Measurements from ENCODE around the gene BOD1. TPM values are rescaled to one million over a fixed set of nuclear protein-coding genes. Genes with fewer than 3 reads are reported as not detected.
A peak's percentile ranks its signal among the peaks of the same experiment; 100 is the strongest.
"Not testable (repeated sequence)": the region's sequence is repeated elsewhere in the genome, so short reads cannot be mapped to it uniquely, and the experiment has no call there.

BOD1 gene
- total RNA-seq, 1 donor from 2014 or later: 46.5 TPM

DNA sequence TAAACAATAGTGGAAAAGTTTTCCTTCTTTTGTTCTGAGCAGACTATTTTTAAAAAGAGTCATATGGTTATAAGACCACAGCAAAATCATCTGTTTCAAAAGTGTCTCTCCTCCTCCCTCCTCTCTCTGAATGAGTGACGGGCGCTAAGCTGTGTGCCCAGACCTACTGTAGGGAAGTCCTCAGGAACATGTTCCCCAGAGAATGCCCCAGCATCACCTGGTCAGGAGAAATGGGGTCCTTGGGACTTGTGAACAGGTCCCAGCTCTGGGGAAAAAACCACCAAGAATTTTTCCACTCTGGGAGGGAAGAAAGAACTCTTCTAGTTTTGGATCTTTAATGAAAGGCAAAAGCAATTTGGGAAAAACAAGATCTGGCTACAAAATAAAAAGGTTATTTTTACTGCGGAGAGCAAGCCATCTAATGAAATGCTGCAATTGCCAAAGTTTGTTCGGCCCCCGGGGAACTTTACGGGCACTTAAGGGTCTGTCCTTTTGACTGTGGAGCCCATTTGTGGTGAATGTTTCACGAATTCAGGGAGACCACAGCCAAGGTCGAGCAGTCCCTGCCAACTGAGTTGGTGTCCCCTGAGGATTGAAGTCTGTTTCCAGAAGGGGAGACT lies 25.9 kb downstream of the BOD1 start:
- no peak for DNase-seq (ENCODE audit: low spot score)
- ATAC-seq: peak; percentile 68
- intact Hi-C loops (cut with DNase I): no loop called here

DNA sequence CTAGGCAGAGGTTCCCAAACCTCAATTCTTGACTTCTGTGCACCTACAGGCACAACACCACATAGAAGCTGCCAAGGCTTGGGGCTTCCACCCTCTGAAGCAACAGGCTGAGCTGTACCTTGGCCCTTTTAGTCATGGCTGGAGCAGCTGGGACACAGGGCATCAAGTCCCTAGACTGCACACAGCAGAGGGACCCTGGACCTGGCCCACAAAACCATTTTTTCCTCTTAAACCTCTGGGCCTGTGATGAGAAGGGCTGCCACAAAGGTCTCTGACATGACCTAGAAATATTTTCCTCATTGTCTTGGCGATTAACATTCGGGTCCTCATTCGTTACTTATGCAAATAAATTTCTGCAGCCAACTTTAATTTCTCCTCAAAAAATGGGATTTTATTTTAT lies 30.3 kb downstream of the BOD1 start:
- ATAC-seq; intact Hi-C loops (cut with DNase I); DNase-seq (ENCODE audit: low spot score): not testable (repeated sequence)

DNA sequence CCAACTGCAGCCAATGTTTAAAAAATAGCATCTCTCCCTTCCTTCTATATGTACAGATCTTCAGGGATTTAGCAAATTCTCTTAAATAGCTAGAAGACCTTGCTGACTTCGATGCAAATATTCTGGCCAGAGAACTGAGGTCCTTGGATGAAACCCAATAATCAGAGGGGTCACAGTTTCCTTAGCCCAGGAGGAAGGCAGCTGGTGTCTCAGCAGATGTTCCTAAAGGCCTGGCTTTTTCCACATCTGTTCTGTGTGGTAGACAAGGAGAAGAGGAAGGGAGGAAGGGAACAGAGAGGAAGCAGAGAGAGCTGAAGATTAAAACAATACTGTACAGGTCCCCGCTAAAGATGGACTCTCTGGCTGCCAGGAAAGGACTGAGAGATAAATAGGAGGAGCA lies 33.1 kb downstream of the BOD1 start:
- DNase-seq (ENCODE audit: low spot score) (no peak), ATAC-seq (no peak)
- intact Hi-C loops (cut with DNase I): no loop called here

DNA sequence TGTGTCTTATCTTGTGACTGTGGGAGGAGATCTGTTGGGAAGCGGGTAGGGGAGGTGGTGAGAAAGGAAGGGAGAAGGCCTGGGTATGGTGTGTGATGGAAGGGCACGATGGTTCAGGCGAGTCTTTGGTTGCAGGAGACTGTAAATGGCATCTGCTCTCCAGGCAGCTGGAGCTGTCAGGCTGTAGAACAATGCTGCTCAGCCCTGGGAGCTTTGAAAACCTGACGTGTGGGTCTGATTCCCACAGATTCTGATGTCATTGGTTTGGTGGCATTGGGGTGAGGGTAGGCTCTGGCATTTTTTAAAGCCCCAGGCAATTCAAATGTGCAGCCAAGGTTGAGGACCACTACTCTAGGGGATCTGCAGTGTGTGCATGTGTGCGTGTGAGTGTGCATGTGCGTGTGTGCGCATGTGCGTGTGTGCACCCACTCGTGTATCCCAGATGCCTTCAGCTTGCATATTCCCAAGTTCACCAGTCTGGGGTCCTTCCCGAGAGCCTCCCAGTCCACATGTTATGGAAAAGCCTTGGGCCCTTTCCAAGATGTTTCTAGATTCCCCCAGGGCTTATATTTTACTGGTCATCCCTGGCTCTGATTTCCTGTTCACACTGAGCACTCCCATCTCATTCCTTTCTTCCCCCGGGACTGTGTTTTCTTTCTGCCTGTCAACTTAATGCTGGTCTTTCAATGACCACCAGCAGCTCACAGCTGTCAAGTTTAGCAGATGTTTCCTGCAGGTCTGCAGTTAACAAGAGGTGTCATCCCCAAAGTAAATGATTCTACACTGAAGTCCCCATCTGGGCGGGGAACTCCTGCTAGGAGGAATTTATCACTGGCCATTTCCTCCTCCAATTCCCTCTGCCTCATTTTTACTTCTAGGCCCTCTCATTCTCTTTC lies 34.0 kb downstream of the BOD1 start:
- intact Hi-C loops (cut with DNase I): no loop called here
- no peak for DNase-seq (ENCODE audit: low spot score)
- ATAC-seq: peak; percentile 52

DNA sequence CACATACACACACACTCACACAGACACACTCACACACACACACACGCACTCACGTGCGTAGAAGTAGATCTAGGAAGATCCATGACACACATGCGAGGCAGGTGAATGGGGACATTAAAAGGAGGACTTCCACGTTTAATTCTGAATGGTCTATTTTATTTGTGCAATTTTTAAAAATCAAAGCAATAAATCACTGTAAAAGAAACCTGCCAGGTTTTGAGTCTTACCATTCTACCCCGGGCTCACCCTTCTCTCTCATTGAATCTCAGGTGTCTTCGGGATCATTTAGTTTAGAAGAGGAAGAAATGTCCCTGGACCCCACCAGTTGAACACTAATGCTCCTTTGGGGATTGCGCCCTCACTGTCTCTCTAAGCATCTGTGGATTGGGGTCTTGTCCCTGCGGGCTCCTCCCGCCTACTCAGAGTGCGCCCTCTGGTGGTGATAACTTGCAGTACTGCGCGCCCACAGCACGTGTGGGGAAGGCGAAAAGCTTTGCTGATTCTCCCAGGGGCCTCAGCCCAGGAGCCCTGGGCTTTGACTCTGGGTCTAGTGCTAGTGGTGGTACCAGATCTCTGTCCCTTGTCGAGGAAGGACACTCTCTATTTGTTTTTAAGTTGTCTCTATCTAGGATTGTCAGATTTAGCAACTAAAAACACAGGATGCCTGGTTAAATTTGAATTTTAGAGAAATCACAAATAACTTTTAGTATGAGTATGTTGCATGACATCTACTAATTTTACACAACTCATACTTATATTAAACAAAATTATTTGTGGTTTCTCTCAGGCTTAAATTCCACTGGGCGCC lies 34.8 kb downstream of the BOD1 start:
- intact Hi-C loops (cut with DNase I): no loop called here

DNA sequence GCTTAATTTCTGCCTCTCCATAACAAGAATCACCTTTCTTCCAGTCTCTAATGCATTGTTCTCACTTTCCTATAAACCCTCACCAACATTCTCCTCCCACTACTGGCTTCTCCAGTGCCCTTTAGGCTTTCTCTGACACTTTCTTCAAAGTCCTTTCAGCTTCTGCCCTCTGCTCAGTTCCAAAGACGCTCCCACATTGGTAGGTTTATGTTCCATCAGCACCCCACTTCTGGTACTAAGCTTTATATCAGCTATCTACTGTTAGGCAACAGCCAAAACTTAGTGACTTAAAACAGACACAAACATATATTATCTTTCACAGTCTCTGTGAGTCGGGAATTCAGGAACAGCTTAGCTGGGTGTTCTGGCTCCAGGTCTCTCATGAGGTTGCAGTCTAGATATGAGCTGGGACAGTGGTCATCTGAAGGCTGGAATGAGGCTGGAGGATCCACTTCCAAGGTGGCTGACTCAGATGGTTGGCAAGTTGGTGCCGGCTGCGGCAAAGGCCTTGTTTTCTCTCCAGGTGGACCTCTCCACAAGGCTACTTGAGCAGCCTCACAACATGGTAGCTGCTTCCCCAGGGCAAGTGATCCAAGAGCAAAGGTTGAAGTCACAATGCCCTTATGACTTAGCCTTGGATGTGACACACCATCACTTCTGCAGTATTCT lies 37.4 kb downstream of the BOD1 start:
- intact Hi-C loops (cut with DNase I): no loop called here

More for the DNA sequence above, 34.8 kb downstream of the BOD1 start:
- ATAC-seq (peak; percentile 39), DNase-seq (ENCODE audit: low spot score) (no peak)

DNA sequence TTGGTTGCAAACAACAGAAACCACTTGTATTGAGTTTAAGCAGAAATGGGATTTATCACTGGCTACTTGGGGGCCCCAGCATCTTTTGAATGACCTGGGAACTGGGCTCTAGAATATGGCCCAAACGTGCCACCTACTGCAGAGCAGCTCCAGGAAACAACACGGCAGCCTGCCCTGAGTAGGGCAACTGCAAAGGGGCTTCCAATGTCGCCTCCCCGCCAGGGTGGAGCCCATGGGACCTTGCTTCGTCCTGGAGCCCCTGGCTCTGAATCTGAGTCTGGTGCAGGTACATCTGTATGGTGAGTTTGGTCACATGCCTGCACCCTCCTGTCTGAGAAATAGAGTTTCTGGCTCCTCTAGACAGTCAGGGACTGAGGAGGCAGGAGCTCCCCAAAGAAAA lies 38.6 kb downstream of the BOD1 start:
- intact Hi-C loops (cut with DNase I): no loop called here
- DNase-seq (ENCODE audit: low spot score) (no peak), ATAC-seq (no peak)

More for the DNA sequence above, 37.4 kb downstream of the BOD1 start:
- ATAC-seq: no peak
- no peak for DNase-seq (ENCODE audit: low spot score)

DNA sequence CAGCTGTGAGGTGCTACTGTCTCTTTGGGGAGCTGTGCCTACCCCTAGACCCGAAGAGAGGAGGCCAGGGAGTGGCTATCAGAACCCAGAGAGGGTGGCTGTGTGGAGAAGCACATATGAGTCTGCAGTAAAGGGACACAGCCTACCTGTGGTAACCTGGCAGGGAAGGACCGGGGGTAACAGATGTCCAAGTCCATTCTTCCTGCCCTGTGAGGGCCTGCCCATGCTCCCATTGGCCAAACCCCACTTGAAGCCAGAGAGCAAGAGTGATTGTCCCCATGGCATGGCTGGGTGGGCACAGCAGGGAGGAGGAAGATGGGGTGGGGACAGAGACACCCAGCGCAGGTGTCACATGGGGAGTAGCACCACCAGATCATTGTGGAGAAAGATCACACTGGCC lies 39.3 kb downstream of the BOD1 start:
- intact Hi-C loops (cut with DNase I): no loop called here
- DNase-seq (ENCODE audit: low spot score) (peak; percentile 27), ATAC-seq (no peak)

DNA sequence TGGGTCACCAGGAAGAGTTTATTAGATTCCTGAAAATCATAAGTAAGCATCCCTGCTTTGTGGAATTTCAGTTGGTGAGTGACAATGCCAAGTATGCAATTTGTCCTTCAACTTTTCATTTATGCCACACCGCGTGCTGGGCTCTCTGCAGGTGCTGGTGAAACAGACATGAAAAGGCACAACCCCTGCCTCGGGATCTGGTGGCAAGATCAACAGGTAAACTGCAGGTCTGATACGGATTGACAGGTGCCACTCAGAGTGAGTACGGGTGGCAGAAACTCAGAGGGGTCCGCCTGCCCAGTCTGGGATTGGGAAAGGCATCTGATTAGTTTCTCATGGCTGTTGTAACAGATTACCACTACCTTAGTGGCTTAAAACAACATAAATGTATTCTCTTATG lies 40.5 kb downstream of the BOD1 start:
- no peak for ATAC-seq
- intact Hi-C loops (cut with DNase I): no loop called here
- no peak for DNase-seq (ENCODE audit: low spot score)

DNA sequence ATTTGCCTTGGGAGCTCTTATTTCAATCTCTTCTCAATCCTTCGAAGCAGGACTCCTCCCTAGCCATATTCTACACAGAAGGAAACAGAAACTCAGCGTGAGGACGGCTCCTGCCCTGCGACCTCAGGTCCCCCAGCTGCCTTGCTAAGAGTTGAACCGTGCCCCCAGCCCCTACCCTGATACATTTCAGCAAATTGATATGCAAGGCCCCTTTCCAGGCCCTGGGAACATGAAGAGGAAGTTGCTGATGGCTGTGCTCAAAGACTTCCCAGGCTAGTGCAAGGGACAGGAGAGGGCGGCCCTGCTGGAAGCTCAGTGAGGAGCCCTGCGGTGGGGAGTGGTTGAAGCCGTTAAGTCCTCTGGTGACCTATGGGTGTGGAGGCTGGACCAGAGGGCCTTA lies 41.5 kb downstream of the BOD1 start:
- intact Hi-C loops (cut with DNase I): no loop called here
- DNase-seq (ENCODE audit: low spot score) (no peak), ATAC-seq (no peak)

DNA sequence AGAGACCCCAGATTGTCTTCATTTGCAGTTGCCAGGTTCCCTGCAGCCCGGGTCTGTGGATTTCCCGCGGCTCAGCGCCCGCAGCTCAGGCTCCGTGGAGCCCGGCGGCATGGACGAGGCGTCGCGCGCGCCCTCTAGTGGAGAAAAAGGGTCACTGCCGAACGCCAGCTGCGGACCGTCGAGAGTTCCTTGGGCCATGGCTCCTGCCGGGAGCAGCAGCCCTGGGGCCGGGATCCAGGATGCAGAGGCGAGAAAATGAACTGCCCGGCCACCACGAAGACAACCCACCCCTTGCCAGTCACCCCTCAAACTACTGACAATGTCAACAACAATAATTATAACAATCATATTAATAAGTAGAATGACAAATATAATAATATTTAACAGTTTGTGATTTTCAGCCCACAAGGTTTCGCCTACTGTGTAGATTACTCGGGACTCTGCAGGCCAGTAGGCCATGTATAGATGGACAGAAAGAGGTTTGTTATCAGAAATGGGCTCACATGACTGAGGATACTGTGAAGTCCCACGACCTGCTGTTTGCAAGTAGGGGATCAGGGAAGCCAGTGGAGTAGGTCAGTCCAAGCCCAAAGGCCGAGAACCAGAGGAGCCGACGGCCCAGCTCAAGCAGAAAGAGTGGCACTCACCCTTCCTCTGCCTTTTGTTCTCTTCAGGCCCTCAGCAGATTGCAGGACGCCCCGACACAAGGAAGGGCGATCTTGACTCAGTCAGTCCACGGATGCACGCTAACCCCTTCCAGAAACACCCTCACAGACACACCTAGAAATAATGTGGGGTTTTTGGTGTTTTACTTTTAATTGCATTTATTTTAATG lies 43.1 kb downstream of the BOD1 start:
- DNase-seq (ENCODE audit: low spot score): peak; percentile 90
- intact Hi-C loops (cut with DNase I): loop anchor here (2.0 kb wide), 1 partner anchor 279 kb away; no protein-coding TSS in a partner anchor
- peak; percentile 95 for ATAC-seq

DNA sequence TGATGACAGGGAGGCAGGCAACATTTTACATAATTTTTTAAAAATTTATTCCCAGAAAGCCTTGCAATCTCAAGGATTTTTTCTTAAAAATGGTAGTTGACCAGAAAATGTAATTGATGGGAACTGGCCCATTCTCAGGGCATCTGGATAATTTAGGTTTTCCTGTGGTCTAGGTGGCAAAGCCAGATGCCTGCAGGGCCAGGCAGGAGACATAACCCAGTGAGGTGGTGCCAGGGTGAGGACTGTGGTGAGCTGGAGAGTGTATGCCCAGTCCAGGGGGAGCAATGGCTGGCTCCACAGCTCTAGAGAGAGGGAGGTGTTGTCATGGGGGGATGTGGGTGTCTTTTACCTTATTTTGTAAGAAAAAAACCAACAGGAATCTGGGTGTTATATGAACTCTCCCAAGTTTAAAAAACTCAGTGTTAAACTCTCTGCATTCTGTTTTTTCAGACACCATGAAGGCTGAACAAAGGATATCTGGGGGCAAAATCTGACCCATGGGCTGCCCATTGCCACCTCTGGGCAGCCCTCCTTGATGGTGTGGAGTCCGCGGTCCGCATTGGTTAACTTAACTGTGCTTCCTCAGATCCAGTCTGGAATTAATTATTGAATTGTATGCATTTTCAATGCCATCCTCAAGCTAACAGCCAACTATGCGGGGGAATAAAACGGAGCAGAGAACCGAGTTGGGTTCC lies 43.9 kb downstream of the BOD1 start:
- intact Hi-C loops (cut with DNase I): loop anchor here (2.0 kb wide), 1 partner anchor 278 kb away; no protein-coding TSS in a partner anchor
- DNase-seq (ENCODE audit: low spot score): no peak
- peak; percentile 46 for ATAC-seq

DNA sequence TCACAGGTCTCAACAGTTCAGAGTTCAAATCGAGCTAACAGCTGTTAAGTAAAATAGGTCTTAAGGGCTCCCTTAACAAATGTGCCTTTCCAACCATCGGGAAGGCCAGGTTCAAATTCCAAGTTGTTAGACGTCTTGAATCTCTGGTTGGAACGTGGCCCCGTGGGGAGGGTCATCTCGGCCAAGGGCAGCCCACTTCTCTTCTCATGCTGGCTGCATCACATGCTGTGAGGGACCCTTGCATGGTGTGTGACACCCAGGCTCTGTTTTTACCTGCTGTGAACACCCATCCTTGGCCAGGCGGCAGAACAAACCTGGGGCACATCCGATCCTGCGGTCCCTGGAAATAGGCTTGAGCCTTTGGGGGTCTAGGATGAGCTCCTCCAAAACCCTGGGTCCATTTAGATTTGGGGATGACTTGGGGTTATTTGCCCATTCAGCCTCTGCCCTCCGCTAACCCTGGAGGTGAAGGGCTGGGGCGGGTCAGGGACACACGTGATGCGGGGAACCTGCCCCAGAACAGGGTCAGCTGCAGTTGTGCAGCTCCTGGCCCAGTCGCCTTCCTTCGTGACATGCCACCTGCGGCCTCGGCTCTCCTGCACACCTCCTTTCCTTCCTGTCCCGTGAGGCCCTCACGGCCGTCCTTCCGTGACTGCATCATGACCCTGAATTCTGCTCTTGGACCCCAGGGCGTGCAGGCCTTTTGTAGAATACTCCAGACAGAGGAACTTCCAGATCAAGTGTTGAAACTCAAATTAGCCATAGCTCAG lies 45.9 kb downstream of the BOD1 start:
- intact Hi-C loops (cut with DNase I): no loop called here
- DNase-seq (ENCODE audit: low spot score): no peak
- no peak for ATAC-seq

DNA sequence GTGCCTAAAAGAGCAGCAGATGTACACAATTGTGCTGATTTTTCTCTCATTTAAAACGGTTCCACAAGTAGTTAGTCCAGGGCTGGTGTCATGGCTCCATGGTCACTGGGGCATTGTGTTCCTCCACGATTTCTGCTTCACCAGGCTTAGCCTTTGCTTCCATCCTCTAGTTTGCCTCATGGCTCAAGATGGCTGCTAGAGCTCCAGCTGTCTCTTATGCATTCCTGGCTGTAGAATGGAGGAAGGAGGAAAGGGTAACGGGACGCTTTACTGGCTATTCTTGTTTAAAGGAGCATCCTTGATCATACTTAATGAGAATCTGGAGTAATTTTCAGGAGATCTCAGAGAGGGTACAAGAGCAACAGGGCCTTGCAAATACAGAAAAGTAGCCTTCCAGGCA lies 47.7 kb downstream of the BOD1 start:
- no peak for ATAC-seq
- intact Hi-C loops (cut with DNase I): no loop called here
- no peak for DNase-seq (ENCODE audit: low spot score)

DNA sequence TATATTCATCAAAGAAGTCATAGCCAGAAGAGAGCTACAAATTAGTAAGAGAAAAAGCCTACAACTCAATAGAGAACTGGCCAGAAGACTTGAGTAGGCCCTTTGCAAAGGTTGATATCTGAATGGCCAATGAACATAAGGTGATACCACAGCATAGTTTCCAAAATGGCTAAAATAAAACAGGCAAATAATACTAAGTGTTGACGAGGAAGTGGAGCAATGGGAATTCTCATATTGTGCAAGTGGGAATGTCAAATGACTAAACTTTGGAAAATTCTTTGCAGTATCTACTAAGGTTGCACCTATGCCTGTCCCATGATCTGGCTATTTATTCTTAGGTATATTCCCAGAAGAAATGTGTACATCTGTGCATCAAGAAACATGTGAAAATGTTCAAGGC lies 48.3 kb downstream of the BOD1 start:
- no peak for DNase-seq (ENCODE audit: low spot score)
- no peak for ATAC-seq
- intact Hi-C loops (cut with DNase I): no loop called here

DNA sequence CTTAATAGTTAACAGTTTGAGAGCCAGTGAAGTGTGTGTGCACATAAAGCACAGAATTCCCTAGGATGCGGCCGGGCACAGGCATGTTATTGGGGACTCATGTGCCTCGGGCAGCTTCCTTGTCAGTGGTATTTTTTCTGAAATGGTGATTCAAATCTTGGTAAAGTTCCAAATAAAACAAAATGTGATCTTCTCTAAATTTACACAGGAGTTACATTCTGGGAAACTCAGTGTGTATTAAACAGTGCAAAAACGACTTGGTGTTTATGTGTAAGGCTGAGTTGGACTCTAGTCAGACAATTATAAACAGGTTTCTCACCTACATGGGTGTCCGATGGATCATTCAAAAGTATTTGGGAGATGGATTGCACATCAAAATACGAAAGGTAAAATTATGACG lies 48.9 kb downstream of the BOD1 start:
- ATAC-seq (no peak), DNase-seq (ENCODE audit: low spot score) (no peak)
- intact Hi-C loops (cut with DNase I): no loop called here

DNA sequence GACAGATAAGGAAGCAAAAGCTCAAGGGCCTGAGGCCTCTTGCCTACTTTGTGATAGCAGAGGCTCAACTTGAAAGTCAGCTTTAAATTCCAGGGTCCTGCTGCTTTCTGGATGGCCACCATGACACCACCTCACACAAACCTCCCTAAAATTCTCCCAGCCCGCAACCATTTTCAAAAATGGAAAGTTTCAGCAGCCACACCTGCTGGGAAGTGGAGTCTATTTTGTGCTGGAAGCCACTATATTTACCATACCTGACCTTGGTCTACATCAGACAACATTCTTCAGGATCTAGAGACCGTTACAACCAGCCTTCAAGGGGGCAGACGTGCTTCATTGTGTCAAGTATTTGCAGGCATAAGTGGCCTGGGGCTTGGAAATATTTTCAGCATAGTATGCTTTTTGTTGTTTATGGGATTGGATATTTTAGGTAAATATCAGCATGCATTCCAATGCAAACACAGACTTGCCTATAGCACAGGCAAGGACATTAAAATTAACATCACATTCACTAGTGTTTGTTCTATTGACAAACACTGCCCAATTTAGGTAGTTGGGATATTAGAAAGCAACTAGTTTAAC lies 50.9 kb downstream of the BOD1 start:
- intact Hi-C loops (cut with DNase I): no loop called here
- ATAC-seq (no peak), DNase-seq (ENCODE audit: low spot score) (no peak)
